ENCODE data around the gene LARP6. TPM values are rescaled to one million over a fixed set of nuclear protein-coding genes. Genes with fewer than 3 reads are reported as not detected.

LARP6 gene
- total RNA-seq, 2 experiments from 2014 or later, result not detected

- no TSS peak for BruUV-seq (replicated peaks)
- H2AFZ ChIP-seq (ENCODE audit: low read length), result no peak overlapping the region
Observed at GRCh38 chr15:70825841-70826240, 28.1 kb downstream of the LARP6 start.

GRCh38 chr15:70823196-70823595 lies 30.8 kb downstream of the LARP6 start:
- ChIA-PET CTCF (ENCODE audit: unreplicated experiment) (no interaction called here), POLR2A (no interaction called here)
- BruUV-seq (replicated peaks), result no TSS peak
- no peak for DNase-seq (ENCODE audit: low spot score)
- Histone ChIP-seq H3K9me3 (ENCODE audit: low read length) (peaks cover 5% of the 10 kb centered on the region; the same call in 1 of the 2 replicates), H3K4me2 (ENCODE audit: low read length) (no peak overlapping the region), H3K9me2 (ENCODE audit: insufficient read depth, low read length) (no peaks in the 10 kb centered on the region), H4K20me1 (ENCODE audit: insufficient read depth, low read length) (no peaks in the 10 kb centered on the region), H3K4me1 (ENCODE audit: insufficient read depth, low read length, poor library complexity, severe bottlenecking) (no peaks in the 10 kb centered on the region), H3K36me3 (ENCODE audit: insufficient read depth, low read length) (no peaks in the 10 kb centered on the region), H2AFZ (ENCODE audit: low read length) (no peak overlapping the region), H3K27ac (ENCODE audit: low read depth, low read length, poor library complexity, severe bottlenecking) (no peak overlapping the region), H3K79me2 (ENCODE audit: insufficient read depth, low read depth, low read length) (no peaks in the 10 kb centered on the region), H3K4me3 (ENCODE audit: low read depth, low read length, poor library complexity, severe bottlenecking) (no peak overlapping the region)
- intact Hi-C loops (cut with micrococcal nuclease; ENCODE audit: unreplicated experiment), result no loop called here
- TF ChIP-seq CTCF (conservative IDR thresholded peaks at IDR 0.05; ENCODE audit: low read length) (no peak), EZH2phosphoT487 (IDR thresholded peaks at IDR 0.05; ENCODE audit: borderline replicate concordance, low read depth, low read length) (no peak)

More at GRCh38 chr15:70825841-70826240, 28.1 kb downstream of the LARP6 start:
- no peaks in the 10 kb centered on the region for H3K36me3 ChIP-seq (ENCODE audit: insufficient read depth, low read length)
- intact Hi-C loops (cut with micrococcal nuclease; ENCODE audit: unreplicated experiment), result no loop called here
- no peaks in the 10 kb centered on the region for H3K4me1 ChIP-seq (ENCODE audit: insufficient read depth, low read length, poor library complexity, severe bottlenecking)
- H3K79me2 ChIP-seq (ENCODE audit: insufficient read depth, low read depth, low read length), result no peaks in the 10 kb centered on the region
- TF ChIP-seq EZH2phosphoT487 (IDR thresholded peaks at IDR 0.05; ENCODE audit: borderline replicate concordance, low read depth, low read length) (no peak), CTCF (conservative IDR thresholded peaks at IDR 0.05; ENCODE audit: low read length) (no peak)
- no peak overlapping the region for H3K4me2 ChIP-seq (ENCODE audit: low read length)
- CTCF ChIA-PET (ENCODE audit: unreplicated experiment), result no interaction called here
- no peaks in the 10 kb centered on the region for H3K9me3 ChIP-seq (ENCODE audit: low read length)
- no peaks in the 10 kb centered on the region for H4K20me1 ChIP-seq (ENCODE audit: insufficient read depth, low read length)
- DNase-seq (ENCODE audit: low spot score), result no peak
- H3K27ac ChIP-seq (ENCODE audit: low read depth, low read length, poor library complexity, severe bottlenecking), result no peak overlapping the region
- H3K9me2 ChIP-seq (ENCODE audit: insufficient read depth, low read length), result no peaks in the 10 kb centered on the region
- no peak overlapping the region for H3K4me3 ChIP-seq (ENCODE audit: low read depth, low read length, poor library complexity, severe bottlenecking)
- POLR2A ChIA-PET, result no interaction called here

GRCh38 chr15:70820214-70820613 lies 33.7 kb downstream of the LARP6 start:
- Histone ChIP-seq H3K4me3 (ENCODE audit: low read depth, low read length, poor library complexity, severe bottlenecking) (no peak overlapping the region), H4K20me1 (ENCODE audit: insufficient read depth, low read length) (no peaks in the 10 kb centered on the region), H3K79me2 (ENCODE audit: insufficient read depth, low read depth, low read length) (no peaks in the 10 kb centered on the region), H2AFZ (ENCODE audit: low read length) (no peak overlapping the region), H3K4me1 (ENCODE audit: insufficient read depth, low read length, poor library complexity, severe bottlenecking) (no peaks in the 10 kb centered on the region), H3K27ac (ENCODE audit: low read depth, low read length, poor library complexity, severe bottlenecking) (no peak overlapping the region), H3K9me2 (ENCODE audit: insufficient read depth, low read length) (no peaks in the 10 kb centered on the region), H3K9me3 (ENCODE audit: low read length) (peaks cover 5% of the 10 kb centered on the region; the same call in 1 of the 2 replicates), H3K4me2 (ENCODE audit: low read length) (no peak overlapping the region), H3K36me3 (ENCODE audit: insufficient read depth, low read length) (no peaks in the 10 kb centered on the region)
- POLR2A ChIA-PET, result no interaction called here
- no TSS peak for BruUV-seq (replicated peaks)
- DNase-seq (ENCODE audit: low spot score), result no peak
- CTCF ChIA-PET (ENCODE audit: unreplicated experiment), result no interaction called here
- intact Hi-C loops (cut with micrococcal nuclease; ENCODE audit: unreplicated experiment), result no loop called here
- TF ChIP-seq CTCF (conservative IDR thresholded peaks at IDR 0.05; ENCODE audit: low read length), result no peak
- TF ChIP-seq EZH2phosphoT487 (IDR thresholded peaks at IDR 0.05; ENCODE audit: borderline replicate concordance, low read depth, low read length), result no peak
